B cell (primary cell): ENCODE data around the gene SSH3. TPM values are rescaled to one million over a fixed set of nuclear protein-coding genes. Genes with fewer than 3 reads are reported as not detected.
A peak's percentile ranks its signal among the peaks of the same experiment; 100 is the strongest.

ENCODE experiments used
- ATAC-seq: fragments of 200-7000 bp; cut with Tn5 transposase; one replicate; pipeline ENCODE4 v1.10.0; 2021; ENCODE audit warnings: low read depth, mild to moderate bottlenecking, moderate number of reproducible peaks, moderate library complexity
- CTCF ChIA-PET: fragments of 350-600 bp; sonication (Branson Sonifier 250); formaldehyde crosslinking; loops from one replicate; lab custom pipeline; 2021; ENCODE audit warnings: antibody characterized with exemption, inconsistent platforms; lab: Charles Lee
- POLR2A ChIA-PET: fragments of 350-600 bp; sonication (Branson Sonifier 250); formaldehyde crosslinking; loops from one replicate; lab custom pipeline; 2021; ENCODE audit warnings: antibody characterized with exemption; lab: Charles Lee
- DNase-seq: peaks from one replicate; pipeline ENCODE4 v3.0.0; 2013
- H2AFZ ChIP-seq: 2 replicates; pipeline ENCODE4 v1.6.1; 2012; ENCODE audit warnings: mild to moderate bottlenecking, low read depth, low read length; ENCODE audit not compliant: insufficient read depth, poor library complexity, severe bottlenecking
- H3K27ac ChIP-seq, 2 donors: 1 replicate in 1 of 2; 2 replicates in 1 of 2; pipeline ENCODE4 v1.5.1; 2012 to 2013; ENCODE audit warnings: low read length in 2 of 2, mild to moderate bottlenecking in 2 of 2, moderate library complexity in 1 of 2
- H3K27me3 ChIP-seq, 4 experiments: fragments of 200-600 bp in 1 of 4; sonication (generic) in 1 of 4; replicated peaks in 1 of 4; 1 replicate in 2 of 4; 2 replicates in 2 of 4; pipeline versions ENCODE4 v1.6.1 to v1.7.0; 2013 to 2016; ENCODE audit warnings: low read length in 3 of 4, mild to moderate bottlenecking in 2 of 4, mixed read lengths in 1 of 4, moderate library complexity in 1 of 4; ENCODE audit not compliant: insufficient read depth in 4 of 4, control insufficient read depth in 3 of 4; ENCODE audit errors: control extremely low read depth in 1 of 4
- H3K36me3 ChIP-seq, 2 experiments: replicated peaks in 1 of 2; 1 replicate in 1 of 2; 2 replicates in 1 of 2; pipeline versions ENCODE4 v1.6.1 to v1.7.1; 2013; ENCODE audit warnings: low read length in 1 of 2; ENCODE audit not compliant: insufficient read depth in 2 of 2, control insufficient read depth in 1 of 2; ENCODE audit errors: control extremely low read depth in 1 of 2, extremely low read depth in 1 of 2
- H3K4me1 ChIP-seq, 2 donors: fragments of 200-600 bp in 1 of 2; sonication (generic) in 1 of 2; 1 replicate in 1 of 2; 2 replicates in 1 of 2; pipeline versions ENCODE4 v1.5.1 to v1.6.1; 2013 to 2017; ENCODE audit warnings: low read length in 2 of 2; ENCODE audit not compliant: control insufficient read depth in 2 of 2, insufficient read depth in 2 of 2
- H3K4me2 ChIP-seq: replicated peaks from 2 replicates; pipeline ENCODE3; 2012; ENCODE audit warnings: mild to moderate bottlenecking, low read depth, low read length; ENCODE audit not compliant: poor library complexity, severe bottlenecking
- H3K4me3 ChIP-seq, 5 experiments: fragments of 200-600 bp in 1 of 5; sonication (generic) in 1 of 5; 1 replicate in 3 of 5; 2 replicates in 2 of 5; pipeline versions ENCODE4 v1.5.1 to v1.7.0; 2011 to 2016; ENCODE audit warnings: low read length in 4 of 5, mild to moderate bottlenecking in 4 of 5, low read depth in 2 of 5, control low read depth in 1 of 5, moderate library complexity in 1 of 5; ENCODE audit not compliant: insufficient read depth in 1 of 5; ENCODE audit errors: control extremely low read depth in 1 of 5, extremely low read depth in 1 of 5
- H3K79me2 ChIP-seq: fragments of 200-600 bp; sonication (generic); one replicate; pipeline ENCODE4 v1.6.0; 2016; ENCODE audit warnings: low read length; ENCODE audit not compliant: control insufficient read depth, insufficient read depth
- H3K9ac ChIP-seq: fragments of 200-600 bp; sonication (generic); 2 replicates; pipeline ENCODE4 v1.6.1; 2017; ENCODE audit warnings: mild to moderate bottlenecking, low read length, moderate library complexity
- H3K9me3 ChIP-seq, 3 donors: one replicate each; pipeline versions ENCODE4 v1.6.1 to v1.7.1; 2013; ENCODE audit warnings: low read length in 2 of 3; ENCODE audit not compliant: control insufficient read depth in 2 of 3, insufficient read depth in 1 of 3; ENCODE audit errors: control extremely low read depth in 1 of 3
- H4K20me1 ChIP-seq: 2 replicates; pipeline ENCODE4 v1.6.0; 2012; ENCODE audit warnings: mild to moderate bottlenecking, low read length; ENCODE audit not compliant: insufficient read depth, control insufficient read depth, poor library complexity, severe bottlenecking
- H3K27ac Mint-ChIP-seq: one replicate; pipeline ENCODE4 v1.8.0; 2021; ENCODE audit warnings: mixed read lengths
- H3K27me3 Mint-ChIP-seq: one replicate; pipeline ENCODE4 v1.8.0; 2021; ENCODE audit warnings: mixed read lengths
- H3K4me1 Mint-ChIP-seq: one replicate; pipeline ENCODE4 v1.8.0; 2021; ENCODE audit warnings: mixed read lengths
- H3K4me3 Mint-ChIP-seq: one replicate; pipeline ENCODE4 v1.8.0; 2021; ENCODE audit warnings: mixed read lengths
- H3K9me3 Mint-ChIP-seq: one replicate; pipeline ENCODE4 v1.8.0; 2022; ENCODE audit warnings: mixed read lengths; ENCODE audit not compliant: insufficient read depth
- EZH2 ChIP-seq: IDR thresholded peaks from 2 replicates; pipeline ENCODE4 v1.6.1; 2012; ENCODE audit warnings: borderline replicate concordance, low read depth, mild to moderate bottlenecking, moderate library complexity, low read length; ENCODE audit not compliant: insufficient read depth, poor library complexity, severe bottlenecking
- WGBS: methylation state at CpG from one replicate; pipeline ENCODE4 v1.1.5; 2013; ENCODE audit warnings: missing lambda C conversion rate; ENCODE audit not compliant: insufficient coverage; 5-methylcytosine and 5-hydroxymethylcytosine counted together
- intact Hi-C: fragments of 100-400 bp; cut with micrococcal nuclease; formaldehyde crosslinking; loops from one replicate; pipeline ENCODE4 v1.10.0; 2022
- polyA plus RNA-seq: library from polyadenylated mRNA; depleted of rRNA; stranded (reverse); fragments of >200 nt; gene quantifications from 2 replicates; pipeline ENCODE4 v1.2.3, GENCODE V29; 2012
- total RNA-seq, 2 donors: library from RNA; stranded (reverse); fragments of 120-200 nt in 1 of 2; gene quantifications; 1 replicate in 1 of 2; 2 replicates in 1 of 2; pipeline versions ENCODE4 v1.2.3 to v1.2.4, GENCODE V29; 2013 to 2022
- TF ChIP-seq, protein P1 (sequence below): fragments of 200-600 bp; IDR thresholded peaks from one replicate; pipeline ENCODE4 v1.8.0; 2022; ENCODE audit warnings: antibody characterized with exemption, mild to moderate bottlenecking

SSH3 gene
- total and polyA plus RNA-seq, 2 donors (not counting 1 experiment from before 2014, with no cell fraction given): 4.0 to 7.2 TPM

DNA sequence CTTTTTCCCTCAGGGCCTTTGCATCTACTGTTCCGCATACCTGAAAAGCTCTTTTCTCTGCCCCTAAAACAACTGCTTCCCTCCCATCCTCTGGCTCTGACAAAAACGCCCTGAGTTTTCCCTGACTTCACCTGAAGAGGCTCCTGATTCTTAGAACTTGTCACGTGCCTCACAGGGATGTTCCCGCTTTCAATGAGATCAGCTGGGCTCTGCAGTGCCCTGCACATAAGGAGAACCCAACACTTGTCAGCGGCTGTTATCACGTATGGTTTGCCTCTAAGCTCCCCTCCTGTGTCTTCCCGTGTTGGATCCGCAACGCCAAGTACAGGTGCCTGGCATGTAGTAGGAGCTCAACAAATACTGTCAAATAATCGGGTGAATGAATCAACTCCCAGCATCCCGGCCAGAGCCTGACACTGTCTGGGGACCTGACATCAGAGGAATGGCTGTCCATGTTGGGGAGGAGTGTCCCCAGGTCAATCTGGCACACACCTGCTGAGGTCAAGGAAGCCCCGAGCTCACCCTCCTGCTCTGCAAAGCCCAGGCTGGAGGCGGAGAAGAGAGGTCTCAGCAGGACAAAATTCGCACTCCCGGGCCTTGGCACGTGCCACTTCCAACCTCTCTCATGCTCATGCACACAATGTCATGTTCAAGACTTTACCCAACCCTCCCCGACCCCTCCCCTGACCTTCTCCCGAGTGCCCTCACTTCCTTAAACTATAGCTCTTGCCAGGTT, 41.2 kb upstream of the SSH3 start:
- H3K4me3 ChIP-seq: peak overlapping the region in 1 of 5 experiments; percentile 31

More for the DNA sequence above, 41.2 kb upstream of the SSH3 start:
- peaks cover 37% of the 10 kb centered on the region for H3K4me1 Mint-ChIP-seq
- no peaks in the 10 kb centered on the region for H3K9me3 Mint-ChIP-seq
- DNase-seq: no peak
- 66% methylated on average over 15 of the region's 18 CpGs for WGBS
- Histone ChIP-seq H3K9me3 (no peaks in the 10 kb centered on the region), H4K20me1 (peaks cover 4% of the 10 kb centered on the region), H3K9ac (peak overlapping the region; percentile 10), H3K79me2 (peaks cover 44% of the 10 kb centered on the region), H3K4me2 (peak overlapping the region; percentile 65), H3K4me1 (peaks cover 31% of the 10 kb centered on the region in 2 donors), H3K27ac (no peak overlapping the region), H3K36me3 (peaks cover 0 to 3% of the 10 kb centered on the region in 2 experiments), H2AFZ (peak overlapping the region; percentile 71), H3K27me3 (peaks cover 0 to 9% (median 2%) of the 10 kb centered on the region in 4 experiments)
- H3K27me3 Mint-ChIP-seq: peaks cover 6% of the 10 kb centered on the region
- POLR2A ChIA-PET: interaction anchor here (0.6 to 4.4 kb wide), 7 partner anchors 8 to 324 kb away, joined by 3 to 22 read pairs (median 5); partner anchors contain the start of gene ANKRD13D
- CTCF ChIA-PET: interaction anchor here (0.6 to 8.9 kb wide), 35 partner anchors 8 to 368 kb away, joined by 3 to 229 read pairs (median 4); partner anchors contain the start of genes ANKRD13D, POLD4 and SSH3
- peak overlapping the region; percentile 64 for H3K27ac Mint-ChIP-seq
- H3K4me3 Mint-ChIP-seq: peak overlapping the region; percentile 84
- intact Hi-C loops: loop anchor here (1.0 to 10.0 kb wide), 3 partner anchors 55 to 323 kb away; partner anchors contain the start of gene GSTP1
- ATAC-seq: no peak
- no peak for TF ChIP-seq EZH2
- TF ChIP-seq, protein P1, sequence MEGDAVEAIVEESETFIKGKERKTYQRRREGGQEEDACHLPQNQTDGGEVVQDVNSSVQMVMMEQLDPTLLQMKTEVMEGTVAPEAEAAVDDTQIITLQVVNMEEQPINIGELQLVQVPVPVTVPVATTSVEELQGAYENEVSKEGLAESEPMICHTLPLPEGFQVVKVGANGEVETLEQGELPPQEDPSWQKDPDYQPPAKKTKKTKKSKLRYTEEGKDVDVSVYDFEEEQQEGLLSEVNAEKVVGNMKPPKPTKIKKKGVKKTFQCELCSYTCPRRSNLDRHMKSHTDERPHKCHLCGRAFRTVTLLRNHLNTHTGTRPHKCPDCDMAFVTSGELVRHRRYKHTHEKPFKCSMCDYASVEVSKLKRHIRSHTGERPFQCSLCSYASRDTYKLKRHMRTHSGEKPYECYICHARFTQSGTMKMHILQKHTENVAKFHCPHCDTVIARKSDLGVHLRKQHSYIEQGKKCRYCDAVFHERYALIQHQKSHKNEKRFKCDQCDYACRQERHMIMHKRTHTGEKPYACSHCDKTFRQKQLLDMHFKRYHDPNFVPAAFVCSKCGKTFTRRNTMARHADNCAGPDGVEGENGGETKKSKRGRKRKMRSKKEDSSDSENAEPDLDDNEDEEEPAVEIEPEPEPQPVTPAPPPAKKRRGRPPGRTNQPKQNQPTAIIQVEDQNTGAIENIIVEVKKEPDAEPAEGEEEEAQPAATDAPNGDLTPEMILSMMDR: no peak
